GM21390 (cell line): Measurements from ENCODE around the gene MFF.

Experiments
- ATAC-seq: cut with Tn5 transposase; IDR thresholded peaks from one replicate; pipeline ENCODE4 v1.9.1; 2021; ENCODE audit not compliant: unreplicated experiment

Gene MFF

GRCh38 chr2:227404585-227405271 is 79.7 kb downstream of the MFF start:
- ATAC-seq, result no peak

- ATAC-seq, result no peak
Observed at GRCh38 chr2:227406177-227407031, 81.4 kb downstream of the MFF start.
